GM21737 (cell line): ENCODE data around the gene TMEM178B.

Experiments used
- ATAC-seq: cut with Tn5 transposase; IDR thresholded peaks from one replicate; pipeline ENCODE4 v1.9.1; 2021; ENCODE audit warnings: mild to moderate bottlenecking, moderate library complexity; ENCODE audit not compliant: unreplicated experiment

The TMEM178B gene

GRCh38 chr7:141455723-141456122, 381.9 kb downstream of the TMEM178B start:
- no peak for ATAC-seq

GRCh38 chr7:141456298-141456697, 382.4 kb downstream of the TMEM178B start:
- ATAC-seq = no peak

GRCh38 chr7:141456711-141457110, 382.8 kb downstream of the TMEM178B start:
- ATAC-seq = no peak

GRCh38 chr7:141460781-141461715, 387.2 kb downstream of the TMEM178B start:
- no peak for ATAC-seq

- ATAC-seq = no peak
Measured at GRCh38 chr7:141461924-141462323, 388.1 kb downstream of the TMEM178B start.

- no peak for ATAC-seq
Measured at GRCh38 chr7:141462958-141463357, 389.1 kb downstream of the TMEM178B start.

- ATAC-seq = no peak
Measured at GRCh38 chr7:141463986-141464385, 390.1 kb downstream of the TMEM178B start.

- no peak for ATAC-seq
Measured at GRCh38 chr7:141464551-141464950, 390.7 kb downstream of the TMEM178B start.

GRCh38 chr7:141466151-141466904, 392.5 kb downstream of the TMEM178B start:
- no peak for ATAC-seq

- no peak for ATAC-seq
Measured at GRCh38 chr7:141468341-141468740, 394.5 kb downstream of the TMEM178B start.

- ATAC-seq = no peak
Measured at GRCh38 chr7:141475679-141476078, 401.8 kb downstream of the TMEM178B start.

GRCh38 chr7:141477865-141478264, 404.0 kb downstream of the TMEM178B start:
- ATAC-seq = no peak

- no peak for ATAC-seq
Measured at GRCh38 chr7:141478845-141479244, 405.0 kb downstream of the TMEM178B start.

- no peak for ATAC-seq
Measured at GRCh38 chr7:141480953-141481352, 407.1 kb downstream of the TMEM178B start.

GRCh38 chr7:141481971-141482370, 408.1 kb downstream of the TMEM178B start:
- ATAC-seq = no peak

GRCh38 chr7:141483044-141483443, 409.2 kb downstream of the TMEM178B start:
- ATAC-seq = no peak

GRCh38 chr7:141484907-141485306, 411.0 kb downstream of the TMEM178B start:
- ATAC-seq = no peak

GRCh38 chr7:141486959-141487358, 413.1 kb downstream of the TMEM178B start:
- no peak for ATAC-seq

GRCh38 chr7:141490474-141490873, 416.6 kb downstream of the TMEM178B start:
- ATAC-seq = no peak

GRCh38 chr7:141495057-141495456, 421.2 kb downstream of the TMEM178B start:
- ATAC-seq = no peak

GRCh38 chr7:141497391-141497790, 423.5 kb downstream of the TMEM178B start:
- ATAC-seq = no peak

GRCh38 chr7:141500608-141501007, 426.7 kb downstream of the TMEM178B start:
- no peak for ATAC-seq
